ENCODE data around the gene NUF2.

Gene NUF2

GRCh38 chr1:163399976-163400601, 78.3 kb downstream of the NUF2 start:
- no peak overlapping the region for H3K4me3 ChIP-seq (replicated peaks; ENCODE audit: low read depth, low read length)
- TF ChIP-seq CTCF (IDR thresholded peaks at IDR 0.05; ENCODE audit: low read length, missing control alignments), result no peak
- DNase-seq (ENCODE audit: low read depth), result no peak

GRCh38 chr1:163401211-163401610, 79.5 kb downstream of the NUF2 start:
- DNase-seq (ENCODE audit: low read depth), result no peak
- H3K4me3 ChIP-seq (replicated peaks; ENCODE audit: low read depth, low read length), result no peak overlapping the region
- TF ChIP-seq CTCF (IDR thresholded peaks at IDR 0.05; ENCODE audit: low read length, missing control alignments), result no peak

Measured in fibroblast of pulmonary artery (primary cell).